Brain pericyte (primary cell): Measurements from ENCODE around the gene LMBR1L.

Source experiments
- DNase-seq: peaks from one replicate; pipeline ENCODE4 v3.0.0-alpha.2; 2012; ENCODE audit warnings: low read depth, low spot score

LMBR1L gene

DNA sequence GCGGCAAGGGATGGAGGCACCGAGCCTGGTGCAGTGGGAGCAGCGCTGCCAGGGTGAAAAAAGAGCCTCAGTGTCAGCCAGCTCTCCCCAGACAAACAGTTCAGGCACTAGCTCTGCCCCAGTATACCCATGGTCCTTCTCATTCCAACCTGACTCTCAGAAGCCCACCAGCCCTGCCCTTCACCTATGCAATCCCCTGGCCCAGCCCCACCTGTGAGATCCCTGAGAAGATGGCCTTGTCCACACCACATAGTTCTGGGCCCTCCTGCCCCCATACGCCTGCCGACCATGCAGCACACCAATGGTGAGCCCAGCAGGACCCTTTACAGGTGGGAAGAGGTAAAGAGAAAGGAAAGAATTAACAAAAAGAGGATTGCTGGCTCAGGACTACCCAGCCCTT is 56.6 kb downstream of the LMBR1L start:
- no peak for DNase-seq

DNA sequence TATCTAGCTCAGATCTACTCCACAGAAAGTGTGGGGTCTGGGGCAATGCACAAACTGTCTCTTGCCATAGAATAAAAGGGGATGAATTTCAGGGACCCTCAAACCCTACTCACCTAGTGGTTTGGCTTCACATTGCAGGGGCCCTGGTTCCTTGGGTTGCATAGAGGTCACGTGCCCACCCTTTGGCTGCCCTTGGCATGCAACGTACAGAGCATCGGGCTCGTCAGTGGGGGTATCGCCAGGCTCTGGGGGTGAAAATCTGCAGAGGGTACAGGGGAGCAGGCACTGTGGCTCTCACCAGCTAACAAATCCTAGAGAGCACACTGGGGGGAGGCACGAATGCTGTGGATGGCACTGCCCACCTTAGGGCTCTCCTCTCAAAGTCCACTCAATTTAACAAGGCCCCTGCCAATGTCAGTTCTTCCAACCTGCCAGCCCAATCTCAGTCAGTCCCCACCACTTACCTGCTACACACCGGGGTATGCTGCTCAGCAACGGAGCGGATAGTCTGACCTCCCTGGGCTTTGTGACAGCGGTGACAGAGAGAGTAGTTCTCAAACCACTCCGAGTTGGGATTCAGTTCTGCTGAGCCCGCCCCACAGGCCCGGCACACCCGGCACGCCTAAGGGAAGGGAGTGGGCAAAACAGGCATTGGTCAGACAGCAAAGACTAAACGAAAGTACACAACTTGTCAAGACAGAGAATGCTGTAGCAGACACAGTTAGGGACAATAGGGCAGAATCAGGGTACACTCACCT is 58.0 kb downstream of the LMBR1L start:
- no peak for DNase-seq

DNA sequence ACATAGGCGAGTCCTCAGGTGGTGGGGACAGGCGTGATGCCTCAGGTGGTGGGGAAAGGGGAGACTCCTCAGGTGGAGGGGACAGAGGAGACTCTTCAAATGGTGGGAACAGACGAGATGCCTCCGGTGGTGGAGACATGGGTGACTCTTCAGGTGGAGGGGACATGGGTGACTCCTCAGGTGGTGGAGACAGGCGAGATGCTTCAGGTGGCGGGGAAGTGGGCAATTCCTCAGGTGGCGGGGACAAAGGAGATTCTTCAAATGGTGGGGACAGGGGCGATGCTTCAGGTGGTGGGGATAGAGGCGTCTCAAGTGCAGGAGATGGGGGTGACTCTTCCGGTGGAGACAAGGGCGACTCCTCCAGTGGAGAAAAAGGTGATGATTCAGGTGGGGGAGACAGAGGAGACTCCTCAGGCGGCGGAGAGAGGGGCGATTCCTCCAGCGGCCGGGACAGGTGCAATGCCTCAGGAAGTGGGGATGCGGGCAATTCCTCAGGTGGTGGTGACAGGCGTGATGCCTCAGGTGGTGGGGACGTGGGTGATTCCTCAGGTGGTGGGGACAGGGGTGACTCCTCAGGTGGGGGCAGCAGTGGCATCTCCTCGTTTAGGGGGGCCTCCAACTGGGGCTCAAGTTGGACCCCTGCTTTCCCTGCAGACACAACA is 58.7 kb downstream of the LMBR1L start:
- DNase-seq = no peak

DNA sequence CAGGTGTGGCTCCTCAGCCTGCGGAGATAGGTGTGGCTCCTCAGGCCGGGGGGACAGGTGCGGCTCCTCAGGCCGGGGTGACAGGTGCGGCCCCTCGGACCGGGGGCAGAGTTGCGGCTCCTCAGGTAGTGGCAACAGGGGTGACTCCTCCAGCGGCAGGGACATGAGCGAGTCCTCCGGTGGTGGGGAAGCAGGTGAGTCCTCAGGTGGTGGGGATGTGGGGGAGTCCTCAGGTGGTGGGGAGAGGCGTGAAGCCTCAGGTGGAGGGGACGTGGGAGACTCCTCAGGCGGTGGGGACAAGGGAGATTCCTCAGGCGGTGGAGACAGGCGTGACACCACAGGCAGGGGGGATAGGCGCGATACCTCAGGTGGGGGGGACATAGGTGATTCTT is 59.3 kb downstream of the LMBR1L start:
- no peak for DNase-seq

DNA sequence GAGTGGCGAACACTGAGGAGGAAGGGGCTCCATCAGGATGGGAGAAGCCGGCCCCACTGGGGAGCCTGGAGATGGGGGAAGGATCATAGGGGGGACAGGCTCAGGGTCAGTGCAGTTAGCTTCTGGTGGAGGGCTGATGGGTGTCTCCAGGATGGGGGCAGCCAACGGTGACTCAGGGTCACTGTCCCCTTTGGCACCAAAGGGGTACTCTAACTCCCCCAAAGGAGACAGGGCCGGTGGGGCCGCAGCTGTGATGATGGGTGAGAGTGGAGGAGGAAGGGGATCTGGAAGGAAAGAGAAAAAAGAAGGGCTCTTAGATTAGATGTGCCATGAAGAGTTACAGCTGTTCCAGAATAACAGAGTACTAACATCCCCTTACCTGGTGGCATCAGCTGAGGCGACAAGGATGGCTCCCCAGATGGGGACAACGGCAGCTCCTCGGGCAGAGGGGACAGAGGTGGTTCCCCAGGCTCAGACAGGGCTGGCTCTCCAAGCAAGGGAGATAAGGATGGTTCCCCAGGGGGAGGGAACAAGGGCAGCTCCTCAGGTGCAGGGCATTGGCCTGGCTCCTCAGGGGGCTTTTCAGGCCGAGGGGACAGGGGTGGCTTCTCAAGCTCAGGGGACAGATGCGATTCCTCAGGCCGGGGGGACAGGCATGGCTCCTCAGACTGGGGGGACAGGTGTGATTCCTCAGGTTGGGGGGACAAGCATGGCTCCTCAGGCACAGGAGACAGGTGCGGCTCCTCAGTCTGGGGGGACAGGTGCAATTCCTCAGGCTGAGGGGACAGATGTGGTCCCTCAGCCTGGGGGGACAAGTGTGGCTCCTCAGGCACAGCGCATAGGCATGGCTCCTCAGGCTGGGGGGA is 59.9 kb downstream of the LMBR1L start:
- DNase-seq = no peak

DNA sequence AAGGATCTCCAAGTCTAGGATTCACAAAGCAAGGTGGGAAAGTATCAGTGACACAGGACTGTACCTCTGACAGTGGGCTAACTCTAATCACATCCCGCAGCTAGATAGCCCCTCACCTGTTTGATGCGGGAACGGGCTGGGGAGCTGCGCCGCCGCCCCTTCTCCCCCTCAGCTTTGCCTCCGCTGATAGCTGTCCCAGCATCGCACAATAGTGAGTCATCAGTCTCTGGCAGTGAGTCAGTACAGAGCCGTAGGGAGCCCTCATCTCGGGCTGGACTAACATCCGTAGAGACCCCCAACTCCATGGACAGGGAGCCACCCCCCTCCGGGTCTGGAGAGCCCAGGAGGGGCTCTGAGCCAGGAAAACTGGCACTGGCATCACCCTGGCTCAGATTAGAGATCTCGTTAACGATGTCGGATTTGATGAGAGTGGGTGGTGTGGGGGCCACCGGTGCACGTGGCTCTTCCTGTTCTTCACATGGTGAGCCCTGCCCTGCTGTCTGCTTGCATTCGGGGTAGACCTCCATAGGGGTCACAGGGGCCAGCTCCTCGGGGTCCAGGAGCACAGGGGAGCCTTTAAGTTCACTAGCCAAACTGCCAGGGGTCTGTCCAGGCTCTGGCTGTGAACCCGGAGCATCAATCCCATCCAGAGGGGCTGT is 61.0 kb downstream of the LMBR1L start:
- no peak for DNase-seq

DNA sequence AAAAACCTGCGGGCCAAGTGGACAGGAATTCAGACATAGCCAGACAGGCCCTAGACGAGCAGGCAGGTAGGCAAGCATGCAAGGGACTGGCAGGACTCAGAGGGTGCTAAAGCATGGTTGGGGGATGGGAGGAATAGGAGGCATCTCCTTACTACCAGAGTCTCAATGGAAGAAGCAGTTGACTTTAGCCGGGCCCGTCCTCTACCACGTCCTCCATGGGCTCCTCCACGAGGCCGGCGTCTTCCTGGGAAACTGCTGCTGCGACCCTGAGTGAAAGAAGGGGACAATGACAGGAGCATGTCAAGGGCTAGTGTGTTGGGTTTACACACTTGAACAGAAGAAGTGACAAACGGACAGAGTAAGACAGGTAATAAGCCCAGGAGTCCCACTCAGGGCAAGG is 61.7 kb downstream of the LMBR1L start:
- no peak for DNase-seq
